NCI-H1694 (cell line): ENCODE data around the gene SH2D4B.

Experiments
- DNase-seq: peaks from one replicate; lab custom pipeline; 2025; lab: John Stamatoyannopoulos, UW

The SH2D4B gene

DNA sequence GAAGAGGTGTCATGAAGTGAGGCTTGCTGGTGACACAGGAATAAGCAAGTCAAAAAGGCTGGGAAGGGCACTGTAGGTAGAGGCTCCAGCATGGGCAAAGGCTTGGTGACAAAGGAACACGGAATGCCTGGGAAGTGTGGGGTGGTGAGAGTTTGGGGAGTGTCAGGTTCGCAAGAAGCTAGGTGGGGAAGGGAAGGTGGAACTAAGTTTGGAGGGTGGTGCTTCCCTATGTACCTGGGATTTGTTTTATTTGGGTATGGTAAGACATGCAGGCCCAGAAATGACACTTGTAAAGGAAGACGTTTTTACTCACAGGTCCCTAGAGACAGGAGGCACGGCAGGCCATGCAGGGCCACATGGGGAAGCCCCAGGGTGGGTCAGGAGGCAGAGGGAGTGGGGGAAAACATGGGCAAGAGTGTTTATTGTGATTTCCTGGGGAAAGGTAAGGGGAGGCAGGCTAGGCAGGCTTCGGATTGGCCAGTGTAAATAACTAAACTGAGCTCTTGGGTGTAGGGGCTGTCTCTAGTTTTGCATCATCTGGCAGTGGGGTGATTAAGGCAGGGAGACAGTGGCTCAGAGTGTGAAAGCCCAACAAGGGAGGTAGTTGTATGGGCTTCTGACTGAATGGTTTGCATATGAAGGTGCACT, 52.1 kb downstream of the SH2D4B start:
- DNase-seq, result no peak

DNA sequence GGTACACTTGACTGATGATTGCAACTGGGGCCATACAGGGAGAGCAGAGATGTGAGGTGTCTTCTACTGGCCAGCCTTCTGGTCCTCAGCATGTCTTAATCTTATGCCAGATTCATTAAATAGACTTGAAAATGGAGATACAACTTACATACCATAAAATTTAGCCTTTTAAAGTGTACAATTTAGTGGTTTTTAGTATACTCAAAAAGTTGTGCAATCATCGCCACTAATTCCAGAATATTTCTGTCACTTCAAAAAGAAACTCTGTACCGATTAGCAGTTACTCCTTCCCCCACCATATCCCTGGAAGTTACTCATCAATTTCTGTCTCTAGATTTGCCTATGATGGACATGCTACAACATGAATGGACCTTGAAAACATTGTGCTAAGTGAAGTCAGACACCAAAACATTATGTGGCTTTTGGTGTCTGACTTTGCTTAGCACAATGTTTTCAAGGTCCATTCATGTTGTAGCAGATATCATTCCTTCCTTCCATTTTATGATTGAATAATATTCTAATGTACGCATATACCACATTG, 53.0 kb downstream of the SH2D4B start:
- DNase-seq, result no peak

DNA sequence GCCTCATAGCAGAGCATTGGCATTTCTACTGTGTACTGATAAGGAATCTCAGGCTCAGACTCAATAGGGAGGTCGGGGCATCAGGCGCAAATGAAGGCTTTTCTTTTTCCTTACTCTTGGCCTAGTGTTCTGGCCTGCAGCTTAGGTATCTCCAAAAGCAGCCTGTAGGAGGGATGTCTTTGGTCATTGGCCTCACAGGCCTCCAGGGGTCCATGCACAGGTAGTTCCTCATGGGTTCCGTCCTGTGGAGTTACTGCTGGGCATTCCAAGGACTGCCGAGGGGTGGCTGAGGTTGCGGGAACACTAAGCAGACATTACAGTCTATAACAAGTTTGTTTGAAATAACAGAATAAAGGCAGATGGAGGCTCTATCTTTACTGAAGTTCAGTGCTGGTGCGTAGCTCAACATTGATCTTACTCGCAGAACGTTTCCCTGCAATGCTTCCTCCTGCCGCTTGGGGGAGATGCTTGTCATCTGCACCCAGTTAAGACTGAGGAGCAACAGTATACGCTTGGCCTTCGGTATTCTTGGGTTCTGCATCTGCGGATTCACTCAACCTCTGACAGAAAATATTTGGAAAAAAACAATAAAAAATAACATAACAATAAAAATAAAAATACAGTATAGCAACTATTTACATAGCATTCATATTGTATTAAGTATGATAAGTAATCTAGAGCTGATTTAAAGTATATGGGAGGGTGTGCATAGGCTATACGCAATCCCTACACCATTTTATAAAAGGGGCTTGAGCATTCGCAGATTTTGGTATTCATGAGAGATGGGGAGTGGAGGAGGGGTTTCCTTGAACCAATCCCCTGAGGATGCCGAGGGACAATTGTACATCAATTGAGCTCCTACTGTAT, 58.9 kb downstream of the SH2D4B start:
- DNase-seq, result no peak

DNA sequence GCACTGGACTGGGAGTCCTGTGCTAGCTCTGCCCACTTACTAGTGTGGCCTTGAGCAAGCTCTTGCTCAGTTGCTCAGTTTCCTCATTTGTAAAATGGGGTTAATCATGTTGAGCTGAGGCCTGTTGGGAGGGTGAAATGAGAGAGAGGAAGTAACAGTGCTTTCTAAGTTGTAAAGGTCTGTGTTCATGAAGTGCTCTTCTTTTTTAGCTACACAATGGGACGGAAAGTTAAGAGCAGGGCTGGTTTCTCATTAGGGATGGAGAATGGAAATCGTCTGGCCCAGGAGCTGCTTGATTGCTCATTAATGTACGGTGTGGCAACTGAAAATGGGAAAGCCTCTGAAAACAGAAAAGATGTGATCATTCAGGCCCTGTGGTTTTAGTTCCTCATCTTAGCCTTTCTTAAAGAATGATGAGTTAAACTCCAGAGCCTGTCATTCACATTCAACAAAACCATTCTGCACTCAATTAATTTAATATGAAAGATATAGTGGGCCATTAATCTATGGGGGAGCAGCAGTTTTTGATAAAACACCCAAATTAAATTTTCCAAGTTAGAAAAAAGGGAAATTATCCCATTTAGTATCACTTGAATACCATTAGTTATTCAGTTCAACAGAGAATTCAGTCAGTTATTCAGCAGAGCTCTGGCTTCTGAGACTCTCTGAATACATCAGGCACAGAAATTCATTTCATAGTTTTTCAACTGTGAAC, 60.5 kb downstream of the SH2D4B start:
- DNase-seq, result no peak

DNA sequence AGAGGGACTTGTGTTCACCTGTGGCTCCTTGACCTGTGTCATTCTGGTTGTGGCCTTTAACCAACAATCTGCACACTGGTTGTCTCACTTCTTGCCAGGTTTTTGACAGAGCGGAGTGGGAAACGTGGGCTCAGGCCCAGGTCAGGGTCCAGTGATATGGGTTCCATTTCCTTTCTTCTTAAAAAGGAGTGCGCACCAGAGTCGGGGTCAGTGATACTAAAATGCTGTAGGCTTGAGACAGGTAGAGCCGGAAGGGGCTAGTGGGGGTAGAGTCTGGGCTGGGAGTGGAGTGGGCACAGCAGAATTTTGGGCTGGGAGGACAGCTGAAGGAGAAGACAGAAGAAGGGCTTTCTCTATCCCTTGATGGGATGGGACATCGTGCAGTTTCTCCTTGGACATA, 61.2 kb downstream of the SH2D4B start:
- DNase-seq, result no peak

DNA sequence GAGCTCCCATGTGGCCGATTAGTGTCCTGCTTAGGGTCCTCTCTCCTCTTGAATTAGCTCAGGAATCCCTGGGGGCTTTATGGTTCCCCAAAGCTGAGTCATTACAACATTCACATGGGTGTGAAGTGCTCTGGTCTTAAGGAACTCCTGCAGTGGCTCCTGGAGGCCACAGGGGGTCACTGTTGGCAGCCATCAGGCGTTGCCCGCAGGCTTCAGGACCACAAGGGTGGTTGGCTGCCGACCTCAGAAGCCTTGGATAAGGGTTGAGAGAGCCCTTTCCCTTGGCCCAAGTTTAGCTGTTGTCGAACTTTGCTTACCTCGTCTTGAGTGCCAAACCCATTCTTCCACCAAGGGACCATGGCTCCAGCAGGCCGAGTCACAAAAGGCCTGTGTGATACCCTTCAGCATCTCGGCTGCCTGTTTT, 61.7 kb downstream of the SH2D4B start:
- DNase-seq, result peak; percentile 4

DNA sequence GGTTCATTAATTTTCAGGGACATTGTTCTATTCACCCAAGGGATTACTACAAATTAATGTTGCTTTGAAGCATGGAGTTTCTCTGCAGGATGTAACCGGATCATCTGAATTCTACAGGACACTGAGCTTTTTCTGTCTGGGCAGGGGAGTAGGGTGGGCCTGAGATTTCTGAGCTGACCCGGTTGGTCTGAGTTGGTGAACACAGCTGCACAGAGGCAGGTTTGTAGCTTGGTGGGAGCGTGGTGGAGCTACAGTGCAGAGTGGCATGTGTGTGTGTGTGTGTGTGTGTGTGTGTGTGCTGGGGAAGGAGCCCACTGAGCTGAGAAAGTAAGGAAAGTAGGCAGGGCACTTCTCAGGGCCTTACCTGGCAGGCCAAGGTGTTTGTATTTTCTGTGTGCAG, 62.6 kb downstream of the SH2D4B start:
- DNase-seq, result no peak

DNA sequence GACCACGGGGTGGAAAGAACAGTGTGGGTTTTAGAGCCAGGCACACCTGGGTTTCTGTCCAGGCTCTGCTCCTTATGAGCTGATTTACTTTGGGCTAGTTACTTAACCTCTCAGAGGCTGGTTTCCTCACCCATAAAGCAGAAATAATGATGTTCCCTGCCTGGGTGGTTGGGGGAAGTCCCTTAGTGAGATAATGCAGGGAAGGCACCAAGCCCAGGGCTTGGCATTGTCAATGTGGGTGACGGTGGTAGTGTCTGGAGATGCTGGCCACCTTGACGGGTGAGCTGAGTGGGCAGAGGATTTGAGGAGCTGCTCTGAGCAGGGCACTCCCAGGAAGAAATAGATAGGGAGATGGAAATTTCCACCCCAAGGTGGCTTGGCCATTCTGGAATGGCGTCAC, 65.2 kb downstream of the SH2D4B start:
- no peak for DNase-seq

DNA sequence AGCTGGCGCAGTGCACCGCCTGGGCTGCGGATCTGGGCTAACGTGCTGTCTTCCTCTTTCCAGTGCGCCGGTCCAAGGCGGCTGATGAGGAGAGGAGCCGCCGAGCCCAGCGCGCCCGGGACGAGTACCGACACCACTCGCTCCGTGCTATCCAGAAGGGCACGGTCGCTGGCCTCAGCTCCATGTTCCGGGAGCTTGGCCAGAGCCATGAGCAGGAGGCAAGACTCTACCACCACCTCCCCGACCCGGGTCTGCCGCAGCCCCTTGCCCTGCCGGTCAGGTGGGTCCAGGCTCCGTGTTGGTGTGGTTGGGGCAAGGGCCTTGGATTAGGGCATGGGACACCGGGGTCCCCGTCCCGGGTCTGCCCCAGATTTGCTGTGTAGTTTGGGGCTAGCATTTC, 65.8 kb downstream of the SH2D4B start:
- no peak for DNase-seq

DNA sequence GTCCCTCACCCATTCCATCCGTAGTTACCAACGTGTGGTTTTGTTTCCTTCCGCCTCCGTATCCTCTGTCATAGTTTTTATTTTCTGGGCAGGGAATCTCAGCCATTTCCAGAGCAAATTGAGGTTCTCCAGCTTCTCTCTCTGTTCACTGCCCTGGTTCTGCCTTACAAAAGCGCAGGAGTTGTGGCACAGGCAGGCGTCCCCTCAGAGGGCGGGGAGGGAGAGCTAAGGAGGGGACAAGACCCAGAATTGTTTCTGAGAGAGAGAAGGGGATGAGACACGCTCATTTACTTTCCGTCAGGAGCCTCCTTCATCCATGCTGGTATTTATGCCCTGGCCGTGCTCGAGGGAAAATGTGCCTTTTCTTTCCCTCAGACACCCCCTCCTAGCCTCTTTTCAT, 71.0 kb downstream of the SH2D4B start:
- no peak for DNase-seq

DNA sequence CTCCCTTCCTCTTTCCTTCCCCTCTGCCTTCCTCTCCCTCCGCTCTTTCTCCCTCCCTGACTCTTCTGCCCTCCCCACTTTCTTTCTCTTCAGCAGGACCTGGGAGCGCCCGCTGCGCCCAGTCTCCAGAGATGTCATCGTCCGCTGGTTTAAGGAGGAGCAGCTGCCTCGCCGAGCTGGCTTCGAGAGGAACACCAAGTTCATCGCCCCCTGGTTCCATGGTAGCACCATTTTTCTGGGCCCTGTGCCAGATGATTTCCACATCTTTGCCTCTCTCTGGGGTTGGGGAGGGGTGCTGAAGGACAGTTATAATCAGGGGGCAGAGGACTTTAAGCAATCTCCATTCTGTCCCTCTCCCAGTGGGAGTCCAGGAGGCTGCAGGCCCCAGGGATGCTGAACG, 71.6 kb downstream of the SH2D4B start:
- no peak for DNase-seq

DNA sequence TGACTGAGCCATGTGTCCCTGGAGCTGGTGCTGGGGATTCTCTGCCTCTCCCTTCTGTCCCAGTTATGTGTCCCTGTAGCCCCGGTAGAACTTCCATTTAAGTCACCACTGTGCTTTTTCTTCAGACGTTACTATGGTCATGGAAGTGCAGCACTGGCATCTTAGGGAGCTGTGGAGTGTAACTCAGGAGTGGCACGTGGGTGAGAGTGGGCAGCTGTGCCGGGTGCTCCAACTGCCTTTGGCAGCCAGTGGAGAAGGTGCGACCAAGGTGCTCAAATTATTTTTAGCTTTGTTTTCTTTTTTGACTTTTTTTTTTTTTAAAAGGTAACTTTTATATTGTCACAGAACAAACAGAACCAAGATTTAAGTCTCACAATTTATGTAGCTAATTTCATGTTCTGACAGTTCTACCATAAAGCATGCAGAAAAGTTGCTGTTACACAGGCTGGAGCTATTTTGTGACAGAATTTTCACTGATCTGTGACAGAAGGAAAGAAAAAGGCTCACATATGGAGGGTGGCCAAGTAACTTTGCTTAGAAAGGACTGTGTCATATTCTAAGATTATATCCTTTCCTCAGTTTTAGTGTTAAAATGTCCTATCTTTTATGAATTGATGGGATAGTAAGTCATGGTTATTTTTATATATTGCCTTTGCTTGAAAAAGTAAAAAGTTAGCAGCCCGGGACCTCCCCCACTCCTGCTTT, 73.9 kb downstream of the SH2D4B start:
- DNase-seq, result no peak

DNA sequence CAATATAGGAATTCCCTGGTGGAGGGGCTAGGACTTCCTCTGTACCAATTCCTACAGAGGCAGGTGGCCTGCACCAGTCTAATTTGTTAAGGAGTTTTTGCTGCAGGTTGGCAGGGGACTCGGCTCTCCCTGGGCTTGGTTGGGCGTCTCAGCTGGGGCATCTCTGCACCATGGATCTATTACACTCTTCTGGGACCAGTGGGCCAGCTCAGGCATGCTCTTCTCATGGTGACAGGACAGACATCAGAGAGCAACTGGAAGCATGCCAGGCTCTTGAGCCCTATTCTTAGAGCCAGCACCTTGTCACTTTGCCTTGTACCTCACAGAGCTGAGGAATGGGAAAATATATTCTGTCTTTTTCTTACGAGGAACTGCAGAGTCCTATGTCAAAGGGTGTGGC, 74.6 kb downstream of the SH2D4B start:
- DNase-seq, result no peak

DNA sequence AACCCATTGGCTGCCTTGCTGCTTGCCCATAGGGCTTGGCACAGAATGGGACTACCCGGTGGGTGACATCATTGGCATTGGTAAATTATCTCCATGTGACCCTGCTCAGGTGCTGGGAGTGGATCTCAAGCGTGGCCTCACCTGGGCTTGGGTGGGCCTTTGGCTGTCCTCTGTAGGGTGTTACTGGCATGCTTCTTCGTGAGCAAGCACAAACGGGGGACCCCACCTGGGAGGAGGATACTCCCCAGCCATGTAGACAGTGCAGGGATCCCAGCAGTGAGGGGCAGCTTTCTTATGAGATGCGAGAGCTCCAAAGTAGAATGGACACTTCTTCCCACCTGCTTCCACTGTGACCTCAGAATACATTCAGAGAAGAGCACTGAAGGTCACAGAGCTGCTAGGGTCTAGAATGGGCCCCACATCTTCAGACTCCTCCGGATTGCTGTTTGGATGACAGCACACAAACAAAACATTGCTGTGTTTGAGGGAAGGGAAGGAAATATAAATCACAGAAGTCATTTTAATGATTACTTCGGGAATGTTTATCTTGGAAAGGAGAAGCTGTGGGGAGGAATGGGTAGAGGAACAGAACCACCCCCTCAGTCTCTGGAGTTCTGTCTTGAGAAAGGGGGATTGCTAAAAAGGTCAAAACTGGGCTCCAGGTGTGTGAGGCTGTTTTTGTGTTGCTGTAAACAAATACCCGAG, 75.9 kb downstream of the SH2D4B start:
- DNase-seq, result no peak

DNA sequence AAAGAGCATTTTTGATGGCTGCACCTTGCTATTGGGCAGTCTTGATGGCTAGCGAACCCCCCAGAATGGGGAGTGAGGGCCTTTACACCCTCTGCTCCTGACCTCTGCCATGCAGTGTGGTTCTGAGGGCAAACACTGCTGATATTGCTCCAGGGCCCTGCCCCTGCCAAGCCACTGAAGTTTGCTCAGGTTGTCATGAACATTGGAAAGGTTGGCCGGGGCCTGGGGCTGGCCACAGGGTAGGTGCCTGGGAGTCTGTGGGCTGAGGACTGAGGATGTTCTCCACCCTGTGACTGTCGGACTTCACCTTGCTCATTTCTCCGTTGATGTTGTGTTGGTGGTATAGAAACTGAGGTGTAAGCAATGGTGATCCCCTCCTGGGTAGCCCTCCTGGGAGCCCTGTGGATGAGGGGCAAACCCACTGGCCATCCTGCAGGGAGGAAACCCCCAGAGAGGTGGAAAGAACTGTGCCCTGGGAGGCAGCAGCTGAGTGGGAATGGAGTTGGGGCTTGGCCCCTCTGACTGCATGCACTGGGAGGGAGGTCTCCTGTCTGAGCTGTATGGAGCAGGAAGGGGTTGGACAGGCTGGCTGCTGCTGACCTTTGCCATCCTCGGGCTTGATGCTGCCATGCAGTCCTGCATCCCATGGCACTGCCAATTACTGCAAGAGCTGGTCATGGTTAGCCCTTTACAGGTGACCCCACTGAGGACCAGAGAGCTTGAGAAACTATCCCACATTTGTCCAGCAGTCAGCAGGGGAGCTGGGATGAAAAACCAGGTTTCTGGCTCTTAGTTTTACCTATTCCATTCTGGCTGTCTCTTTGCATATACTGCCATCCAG, 77.1 kb downstream of the SH2D4B start:
- no peak for DNase-seq

DNA sequence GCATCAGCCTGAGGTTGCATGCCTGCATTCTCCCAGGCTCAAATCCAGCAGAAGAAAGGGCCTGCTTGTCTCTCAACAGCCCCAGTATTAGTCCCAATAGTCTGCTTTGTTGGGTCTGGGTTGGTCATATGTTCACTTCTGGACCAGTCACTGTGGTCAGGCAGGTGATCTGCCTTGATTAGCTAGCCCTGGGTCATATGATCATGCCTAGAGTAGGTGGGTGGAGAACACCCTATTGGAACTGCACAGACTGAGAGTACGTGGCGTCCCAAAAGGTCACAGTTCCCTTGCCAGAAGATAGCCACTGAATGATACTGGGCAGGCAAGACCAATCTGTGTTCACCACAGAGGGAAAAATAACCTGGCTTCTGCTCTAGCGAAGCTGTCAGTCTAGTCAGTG, 80.1 kb downstream of the SH2D4B start:
- no peak for DNase-seq

DNA sequence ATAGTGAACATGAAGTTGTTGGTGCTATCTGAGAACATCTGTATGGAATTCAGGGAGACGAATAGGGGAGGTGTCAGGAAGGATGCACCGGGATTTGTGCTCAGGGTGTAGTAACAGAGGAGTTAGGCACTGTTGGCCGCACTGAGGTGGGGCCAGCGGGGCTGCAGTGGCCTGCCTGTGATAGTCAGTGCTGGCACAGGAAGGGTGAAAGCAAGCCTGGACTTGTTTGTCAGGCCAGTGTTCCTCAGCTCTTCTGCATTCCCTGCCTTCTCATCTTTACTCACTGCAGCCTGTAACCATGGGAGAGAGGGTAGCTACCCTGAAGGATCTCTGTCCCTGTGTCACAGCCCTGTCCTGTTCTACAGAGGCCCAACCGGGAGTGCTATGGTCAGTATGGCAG, 81.3 kb downstream of the SH2D4B start:
- no peak for DNase-seq

DNA sequence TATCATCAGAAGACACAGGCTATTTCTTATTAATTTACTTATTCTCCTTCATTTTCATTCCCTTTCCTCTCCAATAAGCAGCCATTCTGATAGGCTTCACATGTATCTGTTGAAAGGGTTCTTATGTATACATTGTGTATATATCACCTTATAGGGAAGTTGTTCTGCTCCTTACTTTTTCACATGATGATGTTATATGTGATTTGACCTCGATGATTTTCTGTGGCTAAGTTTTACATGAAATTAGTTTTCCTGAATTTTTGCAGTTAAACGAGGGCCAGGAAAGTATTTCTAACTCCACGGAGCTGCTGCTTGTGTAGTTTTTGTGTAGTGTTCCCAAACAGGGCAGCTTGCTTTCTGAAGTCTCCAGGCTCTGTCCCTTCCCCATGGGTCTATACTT, 84.5 kb downstream of the SH2D4B start:
- no peak for DNase-seq

DNA sequence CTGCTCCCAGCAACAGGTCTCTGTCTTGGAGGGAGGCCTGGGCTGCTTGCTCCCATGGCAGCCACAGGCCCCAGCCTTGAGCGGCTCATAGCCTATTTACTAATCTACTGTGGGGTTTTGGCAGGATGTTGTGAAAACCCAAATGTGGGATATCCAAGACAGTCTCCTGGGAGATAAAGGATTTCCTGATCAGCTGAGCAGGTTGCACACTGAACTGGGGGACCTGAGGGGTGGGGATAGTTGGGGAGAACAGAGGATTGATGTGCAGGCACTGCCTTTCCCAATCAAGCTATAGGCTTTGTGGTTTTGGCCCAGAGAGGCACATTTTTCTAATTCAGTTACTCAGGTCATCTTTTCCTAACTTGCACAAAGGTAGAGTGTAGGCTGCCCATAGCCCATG, 92.6 kb downstream of the SH2D4B start:
- no peak for DNase-seq

DNA sequence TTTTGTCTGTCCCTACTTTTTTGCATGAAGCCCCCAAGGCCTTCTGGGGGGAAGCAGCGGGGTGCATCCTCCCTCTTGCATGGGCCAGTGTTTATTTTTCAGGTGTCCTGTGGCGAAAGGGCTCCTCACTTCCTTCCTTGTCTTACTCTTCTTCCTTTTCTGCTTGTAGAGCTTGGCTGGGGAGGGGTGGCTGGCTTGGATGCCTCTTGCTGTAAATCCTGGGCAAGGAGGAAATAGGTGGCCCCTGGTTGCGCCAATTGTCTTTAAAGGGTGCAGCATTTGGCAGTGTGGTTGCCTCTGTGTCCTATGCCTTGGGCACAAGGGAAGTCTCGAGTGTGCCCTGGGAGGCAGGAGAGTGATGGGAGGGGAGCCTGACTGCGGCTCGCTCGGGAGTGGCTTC, 95.0 kb downstream of the SH2D4B start:
- DNase-seq, result no peak
